Testis (tissue), 2 donors: Measurements from ENCODE around the gene RNF224.

Experiments used
- POLR2A ChIP-seq: fragments of 450-650 bp; IDR thresholded peaks from one replicate; pipeline ENCODE4 v1.6.1; 2017; ENCODE audit warnings: antibody characterized with exemption, mild to moderate bottlenecking, moderate library complexity
- TF ChIP-seq, protein P1 (sequence below), 3 experiments: fragments of 450-650 bp in 2 of 3; fragments of 200-600 bp in 1 of 3; sonication (generic) in 1 of 3; IDR thresholded peaks; one replicate each; pipeline ENCODE4 v1.5.1; 2016 to 2019; ENCODE audit warnings: antibody characterized with exemption in 3 of 3, mild to moderate bottlenecking in 2 of 3, moderate library complexity in 1 of 3

DNA sequence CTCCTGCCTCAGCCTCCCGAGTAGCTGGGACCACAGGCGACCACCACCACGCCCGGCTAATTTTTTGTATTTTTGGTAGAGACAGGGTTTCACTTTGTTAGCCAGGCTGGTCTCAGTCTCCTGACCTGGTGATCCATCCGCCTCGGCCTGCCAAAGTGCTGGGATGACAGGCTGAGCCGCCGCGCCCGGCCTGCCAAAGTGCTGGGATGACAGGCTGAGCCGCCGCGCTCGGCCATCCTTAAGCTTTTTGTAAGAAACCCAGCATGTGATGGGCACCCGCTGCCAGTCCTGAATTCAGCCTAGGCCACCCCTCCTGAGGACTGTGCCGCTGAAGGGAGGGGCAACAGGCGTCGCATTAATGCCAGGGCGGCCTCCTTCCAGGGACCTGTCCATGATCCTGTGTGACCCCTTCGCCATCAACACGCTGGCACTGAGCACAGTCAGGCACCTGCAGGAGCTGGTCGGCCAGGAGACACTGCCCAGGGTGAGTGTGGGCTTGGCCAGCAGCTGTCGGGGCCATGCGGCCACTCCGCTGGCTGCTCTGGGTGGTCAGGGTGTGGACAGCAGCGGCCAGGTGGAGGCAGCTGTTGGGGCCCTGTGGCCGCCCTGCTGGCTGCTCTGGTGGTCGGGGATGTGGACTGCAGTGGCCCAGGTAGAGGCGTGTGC lies 38.3 kb downstream of the RNF224 start:
- TF ChIP-seq, protein P1, sequence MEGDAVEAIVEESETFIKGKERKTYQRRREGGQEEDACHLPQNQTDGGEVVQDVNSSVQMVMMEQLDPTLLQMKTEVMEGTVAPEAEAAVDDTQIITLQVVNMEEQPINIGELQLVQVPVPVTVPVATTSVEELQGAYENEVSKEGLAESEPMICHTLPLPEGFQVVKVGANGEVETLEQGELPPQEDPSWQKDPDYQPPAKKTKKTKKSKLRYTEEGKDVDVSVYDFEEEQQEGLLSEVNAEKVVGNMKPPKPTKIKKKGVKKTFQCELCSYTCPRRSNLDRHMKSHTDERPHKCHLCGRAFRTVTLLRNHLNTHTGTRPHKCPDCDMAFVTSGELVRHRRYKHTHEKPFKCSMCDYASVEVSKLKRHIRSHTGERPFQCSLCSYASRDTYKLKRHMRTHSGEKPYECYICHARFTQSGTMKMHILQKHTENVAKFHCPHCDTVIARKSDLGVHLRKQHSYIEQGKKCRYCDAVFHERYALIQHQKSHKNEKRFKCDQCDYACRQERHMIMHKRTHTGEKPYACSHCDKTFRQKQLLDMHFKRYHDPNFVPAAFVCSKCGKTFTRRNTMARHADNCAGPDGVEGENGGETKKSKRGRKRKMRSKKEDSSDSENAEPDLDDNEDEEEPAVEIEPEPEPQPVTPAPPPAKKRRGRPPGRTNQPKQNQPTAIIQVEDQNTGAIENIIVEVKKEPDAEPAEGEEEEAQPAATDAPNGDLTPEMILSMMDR (IDR thresholded peaks at IDR 0.05) = no peak
- TF ChIP-seq POLR2A = no peak
